HepG2 (cell line): Measurements from ENCODE around the gene NET1. TPM values are rescaled to one million over a fixed set of nuclear protein-coding genes. Genes with fewer than 3 reads are reported as not detected.
A peak's percentile ranks its signal among the peaks of the same experiment; 100 is the strongest.

Experiments
- CHCHD3 ChIP-seq: sonication (generic); formaldehyde crosslinking; IDR thresholded peaks from 2 replicates; pipeline ENCODE4 v1.8.0; 2022; ENCODE audit warnings: mild to moderate bottlenecking, missing genetic modification reagents, moderate library complexity
- FOXO1 ChIP-seq: sonication (generic); formaldehyde crosslinking; IDR thresholded peaks from 2 replicates; pipeline ENCODE4 v1.4.0; 2020; ENCODE audit warnings: missing genetic modification reagents
- GFI1 ChIP-seq: sonication (generic); formaldehyde crosslinking; IDR thresholded peaks from 2 replicates; pipeline ENCODE4 v1.5.0; 2020; ENCODE audit warnings: missing genetic modification reagents, mild to moderate bottlenecking, borderline replicate concordance
- HNRNPH1 ChIP-seq: fragments of 200-400 bp; formaldehyde crosslinking; optimal IDR thresholded peaks from 2 replicates; pipeline ENCODE3; 2017; ENCODE audit warnings: mild to moderate bottlenecking, low read depth, low read length
- NFATC3 ChIP-seq: sonication (generic); formaldehyde crosslinking; IDR thresholded peaks from 2 replicates; pipeline ENCODE4 v1.5.1; 2020; ENCODE audit warnings: mild to moderate bottlenecking, missing genetic modification reagents
- PCBP2 ChIP-seq: fragments of 200-400 bp; formaldehyde crosslinking; optimal IDR thresholded peaks from 2 replicates; pipeline ENCODE3; 2018; ENCODE audit warnings: low read length, low read depth; ENCODE audit not compliant: poor library complexity, severe bottlenecking
- RAD51 ChIP-seq: fragments of 450-650 bp; IDR thresholded peaks from 2 replicates; pipeline ENCODE4 v1.6.1; 2016; ENCODE audit warnings: borderline replicate concordance
- SOX6 ChIP-seq, 2 experiments: fragments of 450-650 bp in 1 of 2; sonication (generic) in 1 of 2; formaldehyde crosslinking in 1 of 2; IDR thresholded peaks; 2 replicates each; pipeline versions ENCODE4 v1.4.0 to v1.6.1; 2017 to 2020; ENCODE audit warnings: antibody characterized with exemption in 1 of 2, mild to moderate bottlenecking in 1 of 2, missing genetic modification reagents in 1 of 2
- TOPORS ChIP-seq: sonication (generic); formaldehyde crosslinking; IDR thresholded peaks from 2 replicates; pipeline ENCODE4 v1.8.0; 2023; ENCODE audit warnings: mild to moderate bottlenecking, missing genetic modification reagents
- WIZ ChIP-seq: sonication (generic); formaldehyde crosslinking; IDR thresholded peaks from 2 replicates; pipeline ENCODE4 v1.5.1; 2020; ENCODE audit warnings: mild to moderate bottlenecking, missing genetic modification reagents
- ZFY ChIP-seq: sonication (generic); formaldehyde crosslinking; IDR thresholded peaks from 2 replicates; pipeline ENCODE4 v1.4.0; 2020; ENCODE audit warnings: missing genetic modification reagents
- ZNF205 ChIP-seq: IDR thresholded peaks from 2 replicates; pipeline ENCODE4 v1.6.1; 2018; ENCODE audit warnings: missing biosample characterization, missing genetic modification reagents
- ZNF354B ChIP-seq: sonication (generic); formaldehyde crosslinking; IDR thresholded peaks from 2 replicates; pipeline ENCODE4 v1.8.0; 2022; ENCODE audit warnings: mild to moderate bottlenecking, missing genetic modification reagents
- ZNF709 ChIP-seq: sonication (generic); formaldehyde crosslinking; IDR thresholded peaks from 2 replicates; pipeline ENCODE4 v1.5.0; 2020; ENCODE audit warnings: mild to moderate bottlenecking, missing genetic modification reagents
- ZNF776 ChIP-seq: sonication (generic); formaldehyde crosslinking; IDR thresholded peaks from 2 replicates; pipeline ENCODE4 v1.4.0; 2020; ENCODE audit warnings: mild to moderate bottlenecking, missing genetic modification reagents
- polyA plus RNA-seq, 8 experiments: library from polyadenylated mRNA; depleted of rRNA in 3 of 8; stranded (reverse) in 7 of 8; unstranded in 1 of 8; fragments of >200 nt; fragmentation: Illumina TruSeq in 4 of 8; extraction: Trizol in 4 of 8; gene quantifications; 2 replicates each; pipeline versions ENCODE4 v1.2.1 to v1.2.3, GENCODE V29; 2011 to 2016; ENCODE audit warnings: low read depth in 4 of 8, missing spikeins in 1 of 8, mixed read lengths in 1 of 8; ENCODE audit not compliant: insufficient read depth in 1 of 8
- total RNA-seq, 5 experiments: library from RNA; depleted of rRNA; stranded (reverse); fragments of >200 nt; fragmentation: Illumina TruSeq; extraction: Trizol; gene quantifications; 2 replicates each; pipeline ENCODE4 v1.2.3, GENCODE V29; 2016; ENCODE audit warnings: low read depth in 1 of 5
- TF ChIP-seq, protein P1 (sequence below): sonication (generic); formaldehyde crosslinking; IDR thresholded peaks from 2 replicates; pipeline ENCODE4 v1.9.0; 2022; ENCODE audit warnings: missing genetic modification reagents, mild to moderate bottlenecking, borderline replicate concordance
- TF ChIP-seq, protein P2 (sequence below): IDR thresholded peaks from 2 replicates; pipeline ENCODE4 v1.6.1; 2012; ENCODE audit warnings: low read depth, low read length, improper control_type of control experiment
- TF ChIP-seq, protein P3 (sequence below): sonication (generic); formaldehyde crosslinking; IDR thresholded peaks from 2 replicates; pipeline ENCODE4 v1.4.0; 2020; ENCODE audit warnings: missing genetic modification reagents
- TF ChIP-seq, protein P4 (sequence below): sonication (generic); formaldehyde crosslinking; IDR thresholded peaks from 2 replicates; pipeline ENCODE4 v1.4.0; 2020; ENCODE audit warnings: missing genetic modification reagents, mild to moderate bottlenecking, borderline replicate concordance
- TF ChIP-seq, protein P5 (sequence below): sonication (generic); formaldehyde crosslinking; conservative IDR thresholded peaks from 2 replicates; pipeline ENCODE4 v1.4.0; 2020; ENCODE audit warnings: missing genetic modification reagents

The NET1 gene
- total and polyA plus RNA-seq, 2 of the 13 experiments (the other 11 are each of a cell fraction or from before 2014, with no cell fraction given), result 48.1 to 65.8 TPM

DNA sequence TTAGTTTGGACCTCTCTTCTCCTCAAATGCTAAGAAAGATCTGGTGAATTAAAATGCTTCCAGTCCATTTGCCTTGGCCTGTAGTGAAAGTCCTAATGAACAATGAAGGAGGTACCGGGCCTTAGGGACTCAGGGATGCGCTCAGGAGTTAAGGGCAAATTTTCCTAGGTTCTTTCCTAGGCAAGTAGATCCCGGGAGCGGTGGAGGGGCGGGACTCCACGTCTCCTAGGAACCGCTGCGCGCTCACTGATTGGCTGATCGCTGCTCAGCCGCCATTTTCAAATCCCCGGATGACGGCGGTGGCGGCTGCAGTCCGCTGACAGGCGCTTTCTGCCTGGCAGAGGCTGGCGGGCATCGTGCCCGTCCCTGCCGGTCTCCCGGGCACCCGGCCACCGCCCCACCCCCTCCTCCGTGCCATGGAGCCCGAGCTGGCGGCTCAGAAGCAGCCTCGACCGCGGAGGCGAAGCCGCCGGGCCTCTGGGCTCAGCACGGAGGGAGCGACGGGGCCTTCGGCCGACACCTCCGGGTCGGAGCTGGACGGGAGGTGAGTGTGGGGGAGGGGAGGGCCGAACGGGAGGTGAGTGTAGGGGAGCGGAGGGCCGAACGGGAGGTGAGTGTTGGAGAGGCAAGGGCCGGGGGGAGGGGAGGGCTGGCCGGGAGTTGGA, at the start of gene NET1 (continued):
- TF ChIP-seq, protein P1, sequence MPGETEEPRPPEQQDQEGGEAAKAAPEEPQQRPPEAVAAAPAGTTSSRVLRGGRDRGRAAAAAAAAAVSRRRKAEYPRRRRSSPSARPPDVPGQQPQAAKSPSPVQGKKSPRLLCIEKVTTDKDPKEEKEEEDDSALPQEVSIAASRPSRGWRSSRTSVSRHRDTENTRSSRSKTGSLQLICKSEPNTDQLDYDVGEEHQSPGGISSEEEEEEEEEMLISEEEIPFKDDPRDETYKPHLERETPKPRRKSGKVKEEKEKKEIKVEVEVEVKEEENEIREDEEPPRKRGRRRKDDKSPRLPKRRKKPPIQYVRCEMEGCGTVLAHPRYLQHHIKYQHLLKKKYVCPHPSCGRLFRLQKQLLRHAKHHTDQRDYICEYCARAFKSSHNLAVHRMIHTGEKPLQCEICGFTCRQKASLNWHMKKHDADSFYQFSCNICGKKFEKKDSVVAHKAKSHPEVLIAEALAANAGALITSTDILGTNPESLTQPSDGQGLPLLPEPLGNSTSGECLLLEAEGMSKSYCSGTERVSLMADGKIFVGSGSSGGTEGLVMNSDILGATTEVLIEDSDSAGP (CRISPR knock-in tag), result peak; percentile 47; the same call in 1 of the 2 replicates
- TF ChIP-seq SOX6 (IDR thresholded peaks at IDR 0.05), result no peak
- peak; percentile 24; the same call in 1 of the 2 replicates for TF ChIP-seq SOX6 (CRISPR knock-in tag; IDR thresholded peaks at IDR 0.05)
- 0 out of 2 replicates have a peak, but pooled peaks have one; percentile 49 for TF ChIP-seq ZNF709
- TF ChIP-seq, protein P2, sequence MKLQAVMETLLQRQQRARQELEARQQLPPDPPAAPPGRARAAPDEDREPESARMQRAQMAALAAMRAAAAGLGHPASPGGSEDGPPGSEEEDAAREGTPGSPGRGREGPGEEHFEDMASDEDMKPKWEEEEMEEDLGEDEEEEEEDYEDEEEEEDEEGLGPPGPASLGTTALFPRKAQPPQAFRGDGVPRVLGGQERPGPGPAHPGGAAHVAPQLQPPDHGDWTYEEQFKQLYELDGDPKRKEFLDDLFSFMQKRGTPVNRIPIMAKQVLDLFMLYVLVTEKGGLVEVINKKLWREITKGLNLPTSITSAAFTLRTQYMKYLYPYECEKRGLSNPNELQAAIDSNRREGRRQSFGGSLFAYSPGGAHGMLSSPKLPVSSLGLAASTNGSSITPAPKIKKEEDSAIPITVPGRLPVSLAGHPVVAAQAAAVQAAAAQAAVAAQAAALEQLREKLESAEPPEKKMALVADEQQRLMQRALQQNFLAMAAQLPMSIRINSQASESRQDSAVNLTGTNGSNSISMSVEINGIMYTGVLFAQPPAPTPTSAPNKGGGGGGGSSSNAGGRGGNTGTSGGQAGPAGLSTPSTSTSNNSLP, result no peak
- TF ChIP-seq TOPORS, result no peak
- TF ChIP-seq WIZ (CRISPR knock-in tag), result no peak
- TF ChIP-seq, protein P3, sequence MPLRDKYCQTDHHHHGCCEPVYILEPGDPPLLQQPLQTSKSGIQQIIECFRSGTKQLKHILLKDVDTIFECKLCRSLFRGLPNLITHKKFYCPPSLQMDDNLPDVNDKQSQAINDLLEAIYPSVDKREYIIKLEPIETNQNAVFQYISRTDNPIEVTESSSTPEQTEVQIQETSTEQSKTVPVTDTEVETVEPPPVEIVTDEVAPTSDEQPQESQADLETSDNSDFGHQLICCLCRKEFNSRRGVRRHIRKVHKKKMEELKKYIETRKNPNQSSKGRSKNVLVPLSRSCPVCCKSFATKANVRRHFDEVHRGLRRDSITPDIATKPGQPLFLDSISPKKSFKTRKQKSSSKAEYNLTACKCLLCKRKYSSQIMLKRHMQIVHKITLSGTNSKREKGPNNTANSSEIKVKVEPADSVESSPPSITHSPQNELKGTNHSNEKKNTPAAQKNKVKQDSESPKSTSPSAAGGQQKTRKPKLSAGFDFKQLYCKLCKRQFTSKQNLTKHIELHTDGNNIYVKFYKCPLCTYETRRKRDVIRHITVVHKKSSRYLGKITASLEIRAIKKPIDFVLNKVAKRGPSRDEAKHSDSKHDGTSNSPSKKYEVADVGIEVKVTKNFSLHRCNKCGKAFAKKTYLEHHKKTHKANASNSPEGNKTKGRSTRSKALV, result no peak
- TF ChIP-seq ZNF205 (CRISPR knock-in tag), result no peak
- no peak for TF ChIP-seq CHCHD3 (CRISPR knock-in tag)
- TF ChIP-seq GFI1, result no peak
- no peak for TF ChIP-seq ZNF776
- no peak for TF ChIP-seq HNRNPH1
- TF ChIP-seq FOXO1, result no peak; the same call in 1 of the 2 replicates
- TF ChIP-seq, protein P4, sequence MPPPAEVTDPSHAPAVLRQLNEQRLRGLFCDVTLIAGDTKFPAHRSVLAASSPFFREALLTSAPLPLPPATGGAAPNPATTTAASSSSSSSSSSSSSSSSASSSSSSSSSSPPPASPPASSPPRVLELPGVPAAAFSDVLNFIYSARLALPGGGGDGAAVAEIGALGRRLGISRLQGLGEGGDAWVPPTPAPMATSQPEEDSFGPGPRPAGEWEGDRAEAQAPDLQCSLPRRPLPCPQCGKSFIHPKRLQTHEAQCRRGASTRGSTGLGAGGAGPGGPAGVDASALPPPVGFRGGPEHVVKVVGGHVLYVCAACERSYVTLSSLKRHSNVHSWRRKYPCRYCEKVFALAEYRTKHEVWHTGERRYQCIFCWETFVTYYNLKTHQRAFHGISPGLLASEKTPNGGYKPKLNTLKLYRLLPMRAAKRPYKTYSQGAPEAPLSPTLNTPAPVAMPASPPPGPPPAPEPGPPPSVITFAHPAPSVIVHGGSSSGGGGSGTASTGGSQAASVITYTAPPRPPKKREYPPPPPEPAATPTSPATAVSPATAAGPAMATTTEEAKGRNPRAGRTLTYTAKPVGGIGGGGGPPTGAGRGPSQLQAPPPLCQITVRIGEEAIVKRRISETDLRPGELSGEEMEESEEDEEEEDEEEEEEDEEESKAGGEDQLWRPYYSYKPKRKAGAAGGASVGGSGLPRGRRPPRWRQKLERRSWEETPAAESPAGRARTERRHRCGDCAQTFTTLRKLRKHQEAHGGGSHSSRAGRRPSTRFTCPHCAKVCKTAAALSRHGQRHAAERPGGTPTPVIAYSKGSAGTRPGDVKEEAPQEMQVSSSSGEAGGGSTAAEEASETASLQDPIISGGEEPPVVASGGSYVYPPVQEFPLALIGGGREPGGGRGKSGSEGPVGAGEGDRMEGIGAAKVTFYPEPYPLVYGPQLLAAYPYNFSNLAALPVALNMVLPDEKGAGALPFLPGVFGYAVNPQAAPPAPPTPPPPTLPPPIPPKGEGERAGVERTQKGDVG, result no peak
- TF ChIP-seq ZFY (CRISPR knock-in tag), result peak; percentile 76
- TF ChIP-seq RAD51, result no peak
- no peak for TF ChIP-seq PCBP2
- no peak for TF ChIP-seq NFATC3 (CRISPR knock-in tag)
- TF ChIP-seq ZNF354B (CRISPR knock-in tag), result no peak
- TF ChIP-seq, protein P5, sequence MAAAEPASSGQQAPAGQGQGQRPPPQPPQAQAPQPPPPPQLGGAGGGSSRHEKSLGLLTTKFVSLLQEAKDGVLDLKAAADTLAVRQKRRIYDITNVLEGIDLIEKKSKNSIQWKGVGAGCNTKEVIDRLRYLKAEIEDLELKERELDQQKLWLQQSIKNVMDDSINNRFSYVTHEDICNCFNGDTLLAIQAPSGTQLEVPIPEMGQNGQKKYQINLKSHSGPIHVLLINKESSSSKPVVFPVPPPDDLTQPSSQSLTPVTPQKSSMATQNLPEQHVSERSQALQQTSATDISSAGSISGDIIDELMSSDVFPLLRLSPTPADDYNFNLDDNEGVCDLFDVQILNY (CRISPR knock-in tag), result peak; percentile 96
